PC-3 (cell line): ENCODE data around the gene ARHGAP15. TPM values are rescaled to one million over a fixed set of nuclear protein-coding genes. Genes with fewer than 3 reads are reported as not detected.

Source experiments
- ATAC-seq: fragments of 200-7000 bp; cut with Tn5 transposase; 2 replicates; pipeline ENCODE4 v1.9.1; 2020; ENCODE audit warnings: mild to moderate bottlenecking, moderate library complexity
- BruUV-seq: library from RNA; stranded (reverse); fragments of 400-500 nt; replicated peaks from 2 replicates; lab custom pipeline; 2021; lab: Mats Ljungman, UMichigan
- CTCF ChIA-PET: fragments of 300-600 bp; sonication (Branson Sonifier 250); formaldehyde crosslinking; loops from one replicate; lab custom pipeline; 2022; ENCODE audit warnings: antibody characterized with exemption; lab: Charles Lee
- POLR2A ChIA-PET: fragments of 300-600 bp; sonication (Branson Sonifier 250); formaldehyde crosslinking; loops from one replicate; lab custom pipeline; 2022; ENCODE audit warnings: antibody characterized with exemption; ENCODE audit not compliant: unreplicated experiment; lab: Charles Lee
- DNase-seq: peaks from one replicate; pipeline ENCODE4 v3.0.0-alpha.2; 2015
- H2AFZ ChIP-seq: fragments of 300-600 bp; sonication (generic); 2 replicates; pipeline ENCODE4 v1.6.0; 2016; ENCODE audit warnings: antibody characterized with exemption, low read length
- H3F3A ChIP-seq: fragments of 300-600 bp; sonication (generic); one replicate; pipeline ENCODE4 v1.6.0; 2017; ENCODE audit warnings: antibody characterized with exemption, low read length, control low read depth, mild to moderate bottlenecking; ENCODE audit not compliant: unreplicated experiment
- H3K27ac ChIP-seq: fragments of 300-600 bp; sonication (generic); 2 replicates; pipeline ENCODE4 v1.5.1; 2016; ENCODE audit warnings: mild to moderate bottlenecking, low read length
- H3K27me3 ChIP-seq: fragments of 300-600 bp; sonication (generic); 2 replicates; pipeline ENCODE4 v1.6.1; 2016; ENCODE audit warnings: low read length, mixed read lengths
- H3K36me3 ChIP-seq: fragments of 300-600 bp; sonication (generic); 2 replicates; pipeline ENCODE4 v1.6.1; 2016; ENCODE audit warnings: low read depth, mixed run types, low read length, mixed read lengths
- H3K4me1 ChIP-seq: fragments of 300-600 bp; sonication (generic); 2 replicates; pipeline ENCODE4 v1.5.1; 2016; ENCODE audit warnings: low read length; ENCODE audit not compliant: insufficient read depth
- H3K4me2 ChIP-seq: fragments of 300-600 bp; sonication (generic); 2 replicates; pipeline ENCODE4 v1.6.0; 2016; ENCODE audit warnings: low read length
- H3K4me3 ChIP-seq: fragments of 300-600 bp; sonication (generic); 2 replicates; pipeline ENCODE4 v1.5.1; 2016; ENCODE audit warnings: mild to moderate bottlenecking, low read length, mixed read lengths
- H3K79me2 ChIP-seq: fragments of 300-600 bp; sonication (generic); 2 replicates; pipeline ENCODE4 v1.6.1; 2017; ENCODE audit warnings: low read length, mixed read lengths
- H3K9ac ChIP-seq: fragments of 300-600 bp; sonication (generic); 2 replicates; pipeline ENCODE4 v1.6.0; 2016; ENCODE audit warnings: mild to moderate bottlenecking, low read length
- H3K9me2 ChIP-seq: fragments of 300-600 bp; sonication (generic); replicated peaks from 2 replicates; pipeline ENCODE4 v1.6.1; 2016; ENCODE audit warnings: mixed run types, low read length, mixed read lengths
- H3K9me3 ChIP-seq: fragments of 300-600 bp; sonication (generic); 2 replicates; pipeline ENCODE4 v1.6.1; 2016; ENCODE audit warnings: low read length, mixed read lengths
- H4K20me1 ChIP-seq: fragments of 300-600 bp; sonication (generic); 2 replicates; pipeline ENCODE4 v1.6.1; 2016; ENCODE audit warnings: low read length, mixed read lengths
- EZH2 ChIP-seq: fragments of 300-600 bp; sonication (generic); IDR thresholded peaks from one replicate; pipeline ENCODE4 v1.6.1; 2017; ENCODE audit warnings: antibody characterized with exemption, mild to moderate bottlenecking, low read length; ENCODE audit not compliant: unreplicated experiment
- EZH2phosphoT487 ChIP-seq: fragments of 300-600 bp; sonication (generic); IDR thresholded peaks from 2 replicates; pipeline ENCODE4 v1.6.1; 2018; ENCODE audit warnings: mild to moderate bottlenecking, antibody characterized with exemption, low read length, borderline replicate concordance
- intact Hi-C: fragments of 100-400 bp; cut with micrococcal nuclease; formaldehyde crosslinking; loops from 2 replicates; pipeline ENCODE4 v1.9.0; 2023
- total RNA-seq: library from RNA; depleted of rRNA; stranded (reverse); fragments of >200 nt; gene quantifications from 2 replicates; pipeline ENCODE4 v1.2.3, GENCODE V29; 2014
- TF ChIP-seq, protein P1 (sequence below): fragments of 300-600 bp; sonication (generic); conservative IDR thresholded peaks from 2 replicates; pipeline ENCODE4 v1.5.1; 2017; ENCODE audit warnings: antibody characterized with exemption, low read depth, mild to moderate bottlenecking, low read length

Gene ARHGAP15
- total RNA-seq, 1 experiment from 2014 or later, result not detected

- Histone ChIP-seq H3K27me3 (no peaks in the 10 kb centered on the region), H4K20me1 (no peaks in the 10 kb centered on the region), H2AFZ (no peak overlapping the region), H3K36me3 (no peaks in the 10 kb centered on the region), H3K79me2 (no peaks in the 10 kb centered on the region), H3K27ac (no peak overlapping the region), H3F3A (peaks cover 2% of the 10 kb centered on the region), H3K9me2 (no peaks in the 10 kb centered on the region), H3K9me3 (no peaks in the 10 kb centered on the region), H3K4me2 (no peak overlapping the region), H3K9ac (no peak overlapping the region), H3K4me1 (peaks cover 24% of the 10 kb centered on the region), H3K4me3 (no peak overlapping the region)
- POLR2A ChIA-PET, result no interaction called here
- intact Hi-C loops, result no loop called here
- ATAC-seq (no peak), DNase-seq (no peak)
- CTCF ChIA-PET, result no interaction called here
- TF ChIP-seq EZH2, result no peak
- TF ChIP-seq EZH2phosphoT487, result no peak
- BruUV-seq, result no TSS peak
Measured at GRCh38 chr2:143402451-143402850, 273.2 kb downstream of the ARHGAP15 start.

DNA sequence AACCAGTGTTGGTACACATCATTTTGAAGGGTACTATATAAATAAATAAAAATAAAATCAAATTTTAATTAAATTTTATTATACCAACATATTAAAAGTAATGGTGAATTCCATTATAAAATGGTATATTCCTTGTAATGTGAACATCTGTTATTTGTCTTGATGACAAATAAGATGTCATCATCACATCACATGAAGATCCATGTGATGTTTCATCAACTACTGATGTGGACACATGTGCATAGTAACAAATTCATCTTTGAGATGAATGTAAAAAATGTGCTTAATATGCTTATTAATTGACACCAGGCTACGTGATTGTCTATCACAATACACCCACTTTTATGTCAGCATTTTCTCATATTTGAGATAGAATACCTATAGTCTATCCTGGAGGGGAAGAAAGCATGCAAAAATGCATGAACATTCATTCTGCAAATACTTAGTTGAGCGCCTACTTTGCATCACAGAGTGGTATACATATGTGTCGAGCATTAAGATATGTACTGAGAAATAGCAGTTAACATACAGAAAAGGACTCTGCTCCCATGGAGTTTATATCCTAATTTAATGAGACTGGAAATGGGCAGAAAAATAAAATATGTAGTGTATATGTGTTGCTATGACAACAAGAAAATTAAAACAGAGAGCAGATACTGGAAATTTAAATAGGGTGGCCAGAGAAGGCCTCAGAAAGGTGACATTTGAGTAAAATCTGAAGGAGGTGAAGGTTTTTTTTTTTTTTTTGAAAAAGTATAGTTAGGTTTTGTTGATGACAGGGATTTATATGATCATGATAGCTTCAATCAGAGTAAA, 281.1 kb downstream of the ARHGAP15 start:
- no peak overlapping the region for H3K27ac ChIP-seq
- no peaks in the 10 kb centered on the region for H4K20me1 ChIP-seq
- no peaks in the 10 kb centered on the region for H3F3A ChIP-seq
- ATAC-seq, result no peak
- no peaks in the 10 kb centered on the region for H3K27me3 ChIP-seq
- POLR2A ChIA-PET, result no interaction called here
- no peak for DNase-seq
- CTCF ChIA-PET, result no interaction called here
- no peaks in the 10 kb centered on the region for H3K9me3 ChIP-seq
- no TSS peak for BruUV-seq
- H3K4me3 ChIP-seq, result no peak overlapping the region
- no peak overlapping the region for H2AFZ ChIP-seq
- no peak for TF ChIP-seq EZH2
- TF ChIP-seq, protein P1, sequence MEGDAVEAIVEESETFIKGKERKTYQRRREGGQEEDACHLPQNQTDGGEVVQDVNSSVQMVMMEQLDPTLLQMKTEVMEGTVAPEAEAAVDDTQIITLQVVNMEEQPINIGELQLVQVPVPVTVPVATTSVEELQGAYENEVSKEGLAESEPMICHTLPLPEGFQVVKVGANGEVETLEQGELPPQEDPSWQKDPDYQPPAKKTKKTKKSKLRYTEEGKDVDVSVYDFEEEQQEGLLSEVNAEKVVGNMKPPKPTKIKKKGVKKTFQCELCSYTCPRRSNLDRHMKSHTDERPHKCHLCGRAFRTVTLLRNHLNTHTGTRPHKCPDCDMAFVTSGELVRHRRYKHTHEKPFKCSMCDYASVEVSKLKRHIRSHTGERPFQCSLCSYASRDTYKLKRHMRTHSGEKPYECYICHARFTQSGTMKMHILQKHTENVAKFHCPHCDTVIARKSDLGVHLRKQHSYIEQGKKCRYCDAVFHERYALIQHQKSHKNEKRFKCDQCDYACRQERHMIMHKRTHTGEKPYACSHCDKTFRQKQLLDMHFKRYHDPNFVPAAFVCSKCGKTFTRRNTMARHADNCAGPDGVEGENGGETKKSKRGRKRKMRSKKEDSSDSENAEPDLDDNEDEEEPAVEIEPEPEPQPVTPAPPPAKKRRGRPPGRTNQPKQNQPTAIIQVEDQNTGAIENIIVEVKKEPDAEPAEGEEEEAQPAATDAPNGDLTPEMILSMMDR, result no peak
- TF ChIP-seq EZH2phosphoT487, result no peak
- H3K4me1 ChIP-seq, result no peaks in the 10 kb centered on the region
- no peaks in the 10 kb centered on the region for H3K36me3 ChIP-seq
- intact Hi-C loops, result no loop called here
- H3K9ac ChIP-seq, result no peak overlapping the region
- no peaks in the 10 kb centered on the region for H3K9me2 ChIP-seq
- no peaks in the 10 kb centered on the region for H3K79me2 ChIP-seq
- no peak overlapping the region for H3K4me2 ChIP-seq

- DNase-seq (no peak), ATAC-seq (no peak)
- TF ChIP-seq, protein P1, result no peak
- no peak for TF ChIP-seq EZH2
- TF ChIP-seq EZH2phosphoT487, result no peak
- Histone ChIP-seq H2AFZ (no peak overlapping the region), H3F3A (no peaks in the 10 kb centered on the region), H4K20me1 (no peaks in the 10 kb centered on the region), H3K27me3 (no peaks in the 10 kb centered on the region), H3K4me3 (no peak overlapping the region), H3K9me3 (no peaks in the 10 kb centered on the region), H3K79me2 (no peaks in the 10 kb centered on the region), H3K4me2 (no peak overlapping the region), H3K4me1 (no peaks in the 10 kb centered on the region), H3K36me3 (no peaks in the 10 kb centered on the region), H3K9me2 (no peaks in the 10 kb centered on the region), H3K9ac (no peak overlapping the region), H3K27ac (no peak overlapping the region)
- intact Hi-C loops, result no loop called here
- BruUV-seq, result no TSS peak
- CTCF ChIA-PET, result no interaction called here
- POLR2A ChIA-PET, result no interaction called here
Measured at GRCh38 chr2:143415571-143415970, 286.4 kb downstream of the ARHGAP15 start.
